Hepatocyte (in vitro differentiated cells): Measurements from ENCODE around the gene NUP153. TPM values are rescaled to one million over a fixed set of nuclear protein-coding genes. Genes with fewer than 3 reads are reported as not detected.

Experiments used
- DNase-seq: peaks from one replicate; pipeline ENCODE4 v3.0.0-alpha.2; 2016; ENCODE audit warnings: low spot score
- H2AFZ ChIP-seq: fragments of 200-600 bp; sonication (generic); 2 replicates; pipeline ENCODE4 v1.6.0; 2016; ENCODE audit warnings: antibody characterized with exemption, mild to moderate bottlenecking
- H3K27ac ChIP-seq: fragments of 200-600 bp; sonication (generic); 2 replicates; pipeline ENCODE4 v1.5.1; 2016; ENCODE audit warnings: mild to moderate bottlenecking
- H3K27me3 ChIP-seq: fragments of 200-600 bp; sonication (generic); 2 replicates; pipeline ENCODE4 v1.6.1; 2016
- H3K36me3 ChIP-seq: fragments of 200-600 bp; sonication (generic); replicated peaks from 2 replicates; pipeline ENCODE4 v1.5.1; 2016; ENCODE audit warnings: low read depth; ENCODE audit not compliant: insufficient read depth
- H3K4me1 ChIP-seq: fragments of 200-600 bp; sonication (generic); 2 replicates; pipeline ENCODE4 v1.5.1; 2016; ENCODE audit warnings: mild to moderate bottlenecking, moderate library complexity; ENCODE audit not compliant: insufficient read depth
- H3K4me2 ChIP-seq: fragments of 200-600 bp; sonication (generic); 2 replicates; pipeline ENCODE4 v1.6.0; 2016
- H3K4me3 ChIP-seq: fragments of 200-600 bp; sonication (generic); 2 replicates; pipeline ENCODE4 v1.5.1; 2016; ENCODE audit warnings: mild to moderate bottlenecking
- H3K79me2 ChIP-seq: fragments of 200-600 bp; sonication (generic); 2 replicates; pipeline ENCODE4 v1.6.0; 2017; ENCODE audit warnings: mild to moderate bottlenecking
- H3K9me2 ChIP-seq: fragments of 200-600 bp; sonication (generic); replicated peaks from 2 replicates; pipeline ENCODE4 v1.6.0; 2017; ENCODE audit warnings: mild to moderate bottlenecking; ENCODE audit not compliant: insufficient read depth
- H3K9me3 ChIP-seq: fragments of 200-600 bp; sonication (generic); 2 replicates; pipeline ENCODE4 v1.5.1; 2016; ENCODE audit warnings: low read depth, mild to moderate bottlenecking
- H4K20me1 ChIP-seq: fragments of 200-600 bp; sonication (generic); 2 replicates; pipeline ENCODE4 v1.6.0; 2016; ENCODE audit warnings: mild to moderate bottlenecking; ENCODE audit not compliant: insufficient read depth, poor library complexity, severe bottlenecking
- CTCF ChIP-seq: fragments of 200-600 bp; sonication (generic); IDR thresholded peaks from 2 replicates; pipeline ENCODE4 v1.5.1; 2016; ENCODE audit warnings: antibody characterized with exemption, mild to moderate bottlenecking; ENCODE audit not compliant: poor library complexity
- EZH2 ChIP-seq: fragments of 200-600 bp; sonication (generic); IDR thresholded peaks from 2 replicates; pipeline ENCODE4 v1.6.1; 2016; ENCODE audit warnings: antibody characterized with exemption, mild to moderate bottlenecking, borderline replicate concordance
- EZH2phosphoT487 ChIP-seq: fragments of 200-600 bp; sonication (generic); IDR thresholded peaks from one replicate; pipeline ENCODE4 v1.6.1; 2018; ENCODE audit warnings: antibody characterized with exemption, mild to moderate bottlenecking, low read depth, moderate library complexity; ENCODE audit not compliant: unreplicated experiment, severe bottlenecking
- WGBS: methylation state at CpG from one replicate; pipeline ENCODE4 v1.1.6; 2016; ENCODE audit warnings: low lambda C conversion rate; ENCODE audit errors: missing lambda C conversion rate; 5-methylcytosine and 5-hydroxymethylcytosine counted together
- polyA plus RNA-seq: library from polyadenylated mRNA; unstranded; fragments of >200 nt; fragmentation: Nextera tagmentation; extraction: Ambion mirVana; gene quantifications from 2 replicates; pipeline ENCODE4 v1.2.1, GENCODE V29; 2016
- total RNA-seq: library from RNA; depleted of rRNA; stranded (reverse); fragments of >200 nt; gene quantifications from 2 replicates; pipeline ENCODE4 v1.2.3, GENCODE V29; 2014

The NUP153 gene
- total and polyA plus RNA-seq, 2 experiments from 2014 or later: 7.9 to 31.1 TPM

- Histone ChIP-seq H3K9me3 (no peaks in the 10 kb centered on the region), H2AFZ (no peak overlapping the region), H3K4me2 (peak overlapping the region; percentile 81), H3K36me3 (no peaks in the 10 kb centered on the region), H3K79me2 (peaks cover 78% of the 10 kb centered on the region), H3K27me3 (no peaks in the 10 kb centered on the region), H3K27ac (peak overlapping the region; percentile 48), H3K9me2 (no peaks in the 10 kb centered on the region), H3K4me3 (no peak overlapping the region), H3K4me1 (peaks cover 4% of the 10 kb centered on the region), H4K20me1 (peaks cover 58% of the 10 kb centered on the region)
- peak; percentile 47 for DNase-seq
- 83% methylated on average over 1 of the region's 1 CpG for WGBS
- TF ChIP-seq CTCF: no peak
- no peak for TF ChIP-seq EZH2
- no peak for TF ChIP-seq EZH2phosphoT487
These were observed 3.5 kb downstream of the NUP153 start for GRCh38 chr6:17703256-17703694.

DNA sequence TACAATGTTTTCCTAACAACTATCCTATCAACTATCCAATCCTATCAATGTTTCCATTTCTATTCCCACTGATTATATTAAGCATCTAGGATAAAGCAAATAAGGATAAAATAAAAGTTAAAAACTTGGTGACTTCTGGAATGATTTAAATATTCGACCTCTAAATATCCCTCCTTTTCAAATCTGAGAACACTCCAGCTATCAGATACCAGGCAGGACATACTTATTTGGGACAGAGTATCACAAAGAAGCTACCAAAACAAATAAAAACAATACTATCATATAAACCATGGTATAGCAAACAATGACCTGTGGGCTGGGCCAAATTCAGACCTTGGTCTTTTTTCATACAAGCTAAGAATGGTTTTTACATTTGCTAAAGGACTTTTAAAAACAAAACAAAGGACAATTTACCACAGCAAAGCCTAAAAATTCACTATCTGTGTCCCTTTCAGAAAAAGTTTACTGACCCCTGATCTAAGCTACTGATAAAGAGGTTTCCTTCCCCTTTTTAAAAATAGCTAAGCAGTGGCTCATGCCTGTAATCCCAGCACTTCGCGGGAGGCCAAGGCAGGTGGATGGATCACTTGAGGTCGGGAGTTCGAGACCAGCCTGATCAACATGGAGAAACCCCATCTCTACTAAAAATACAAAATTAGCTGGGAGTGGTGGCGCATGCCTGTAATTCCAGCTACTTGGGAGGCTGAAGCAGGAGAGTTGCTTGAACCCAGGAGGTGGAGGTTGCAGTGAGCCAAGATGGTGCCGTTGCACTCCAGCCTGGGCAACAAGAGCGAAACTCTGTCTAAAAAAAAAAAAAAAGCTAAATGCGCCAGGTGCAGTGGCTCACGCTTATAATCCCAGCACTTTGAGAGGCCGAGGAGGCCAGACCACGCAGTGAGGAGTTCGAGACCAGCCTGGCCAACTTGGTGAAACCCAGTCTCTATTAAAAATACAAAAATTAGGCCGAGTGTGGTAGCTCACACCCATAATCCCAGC, 6.0 kb downstream of the NUP153 start:
- H3K4me1 ChIP-seq: peaks cover 4% of the 10 kb centered on the region
- peaks cover 99% of the 10 kb centered on the region for H3K79me2 ChIP-seq
- TF ChIP-seq EZH2phosphoT487: no peak
- TF ChIP-seq EZH2: no peak
- no peak for TF ChIP-seq CTCF
- no peak overlapping the region for H2AFZ ChIP-seq
- no peaks in the 10 kb centered on the region for H3K27me3 ChIP-seq
- no peaks in the 10 kb centered on the region for H3K9me3 ChIP-seq
- no peak for DNase-seq
- no peak overlapping the region for H3K4me2 ChIP-seq
- H3K9me2 ChIP-seq: no peaks in the 10 kb centered on the region
- H3K36me3 ChIP-seq: no peaks in the 10 kb centered on the region
- no peak overlapping the region for H3K4me3 ChIP-seq
- H4K20me1 ChIP-seq: peaks cover 73% of the 10 kb centered on the region
- no peak overlapping the region for H3K27ac ChIP-seq
- WGBS: 94% methylated on average over 14 of the region's 14 CpGs

GRCh38 chr6:17691925-17692538, 14.7 kb downstream of the NUP153 start:
- Histone ChIP-seq H4K20me1 (peaks cover 72% of the 10 kb centered on the region), H3K4me1 (no peaks in the 10 kb centered on the region), H3K27me3 (no peaks in the 10 kb centered on the region), H3K9me3 (no peaks in the 10 kb centered on the region), H2AFZ (no peak overlapping the region), H3K4me3 (no peak overlapping the region), H3K4me2 (no peak overlapping the region), H3K9me2 (no peaks in the 10 kb centered on the region), H3K36me3 (no peaks in the 10 kb centered on the region), H3K27ac (no peak overlapping the region), H3K79me2 (peaks cover 100% of the 10 kb centered on the region)
- TF ChIP-seq CTCF (no peak), EZH2 (no peak), EZH2phosphoT487 (no peak)
- DNase-seq: no peak
- WGBS: 100% methylated on average over 4 of the region's 4 CpGs
